HepG2 (cell line): Measurements from ENCODE around the gene PNPLA2. TPM values are rescaled to one million over a fixed set of nuclear protein-coding genes. Genes with fewer than 3 reads are reported as not detected.
A peak's percentile ranks its signal among the peaks of the same experiment; 100 is the strongest.

Experiments used
- BATF2 ChIP-seq: sonication (generic); formaldehyde crosslinking; IDR thresholded peaks from 2 replicates; pipeline ENCODE4 v1.8.0; 2022; ENCODE audit warnings: mild to moderate bottlenecking, missing genetic modification reagents, moderate library complexity
- CEBPZ ChIP-seq: IDR thresholded peaks from 2 replicates; pipeline ENCODE4 v1.6.1; 2012; ENCODE audit warnings: low read length, improper control_type of control experiment
- ETV6 ChIP-seq: sonication (generic); formaldehyde crosslinking; conservative IDR thresholded peaks from 2 replicates; pipeline ENCODE4 v1.4.0; 2020; ENCODE audit warnings: missing genetic modification reagents
- HHEX ChIP-seq: IDR thresholded peaks from 2 replicates; pipeline ENCODE4 v1.6.1; 2016; ENCODE audit warnings: control low read depth
- HIVEP1 ChIP-seq: sonication (generic); formaldehyde crosslinking; IDR thresholded peaks from 2 replicates; pipeline ENCODE4 v1.4.0; 2020; ENCODE audit warnings: mild to moderate bottlenecking, missing genetic modification reagents
- KDM2A ChIP-seq: sonication (generic); formaldehyde crosslinking; IDR thresholded peaks from 2 replicates; pipeline ENCODE4 v1.4.0; 2020; ENCODE audit warnings: low read depth, missing genetic modification reagents, borderline replicate concordance
- PPARG ChIP-seq: conservative IDR thresholded peaks from 2 replicates; pipeline ENCODE4 v1.6.1; 2016; ENCODE audit warnings: missing biosample characterization, missing genetic modification reagents
- RXRA ChIP-seq: sonication (generic); formaldehyde crosslinking; IDR thresholded peaks from 2 replicates; pipeline ENCODE4 v1.5.1; 2020; ENCODE audit warnings: missing genetic modification reagents
- SNAI1 ChIP-seq: sonication (generic); formaldehyde crosslinking; IDR thresholded peaks from 2 replicates; pipeline ENCODE4 v1.5.0; 2020; ENCODE audit warnings: mild to moderate bottlenecking, missing genetic modification reagents, borderline replicate concordance
- SRSF9 ChIP-seq: fragments of 200-400 bp; formaldehyde crosslinking; IDR thresholded peaks from 2 replicates; pipeline ENCODE4 v1.6.1; 2018; ENCODE audit warnings: borderline replicate concordance, mild to moderate bottlenecking, low read depth, low read length; ENCODE audit not compliant: insufficient read depth, poor library complexity, severe bottlenecking
- TARDBP ChIP-seq: sonication (generic); formaldehyde crosslinking; IDR thresholded peaks from 2 replicates; pipeline ENCODE4 v1.8.0; 2022; ENCODE audit warnings: mild to moderate bottlenecking, missing genetic modification reagents
- THAP8 ChIP-seq: sonication (generic); formaldehyde crosslinking; IDR thresholded peaks from 2 replicates; pipeline ENCODE4 v1.5.1; 2020; ENCODE audit warnings: missing genetic modification reagents, mild to moderate bottlenecking, borderline replicate concordance
- ZBTB1 ChIP-seq: sonication (generic); formaldehyde crosslinking; IDR thresholded peaks from 2 replicates; pipeline ENCODE4 v1.4.0; 2020; ENCODE audit warnings: missing genetic modification reagents, borderline replicate concordance
- ZNF512B ChIP-seq: sonication (generic); formaldehyde crosslinking; IDR thresholded peaks from 2 replicates; pipeline ENCODE4 v1.5.1; 2020; ENCODE audit warnings: missing genetic modification reagents, mild to moderate bottlenecking, borderline replicate concordance
- ZNF564 ChIP-seq: sonication (generic); formaldehyde crosslinking; IDR thresholded peaks from 2 replicates; pipeline ENCODE4 v1.8.1; 2023; ENCODE audit warnings: mild to moderate bottlenecking, missing genetic modification reagents
- ZNF567 ChIP-seq: sonication (generic); formaldehyde crosslinking; IDR thresholded peaks from 2 replicates; pipeline ENCODE4 v1.8.1; 2023; ENCODE audit warnings: mild to moderate bottlenecking, missing genetic modification reagents, borderline replicate concordance
- ZSCAN31 ChIP-seq: sonication (generic); formaldehyde crosslinking; IDR thresholded peaks from 2 replicates; pipeline ENCODE4 v1.5.0; 2020; ENCODE audit warnings: low read depth, mild to moderate bottlenecking, missing genetic modification reagents
- ZUFSP ChIP-seq: sonication (generic); formaldehyde crosslinking; IDR thresholded peaks from 2 replicates; pipeline ENCODE4 v1.9.0; 2021; ENCODE audit warnings: missing genetic modification reagents, mild to moderate bottlenecking, borderline replicate concordance
- polyA plus RNA-seq, 8 experiments: library from polyadenylated mRNA; depleted of rRNA in 3 of 8; stranded (reverse) in 7 of 8; unstranded in 1 of 8; fragments of >200 nt; fragmentation: Illumina TruSeq in 4 of 8; extraction: Trizol in 4 of 8; gene quantifications; 2 replicates each; pipeline versions ENCODE4 v1.2.1 to v1.2.3, GENCODE V29; 2011 to 2016; ENCODE audit warnings: low read depth in 4 of 8, missing spikeins in 1 of 8, mixed read lengths in 1 of 8; ENCODE audit not compliant: insufficient read depth in 1 of 8
- total RNA-seq, 5 experiments: library from RNA; depleted of rRNA; stranded (reverse); fragments of >200 nt; fragmentation: Illumina TruSeq; extraction: Trizol; gene quantifications; 2 replicates each; pipeline ENCODE4 v1.2.3, GENCODE V29; 2016; ENCODE audit warnings: low read depth in 1 of 5

Gene PNPLA2
- total and polyA plus RNA-seq, 2 of the 13 experiments (the other 11 are each of a cell fraction or from before 2014, with no cell fraction given), result 10.5 to 43.2 TPM

- TF ChIP-seq ZUFSP (CRISPR knock-in tag), result no peak
- no peak for TF ChIP-seq CEBPZ
- no peak for TF ChIP-seq PPARG (CRISPR knock-in tag)
- no peak for TF ChIP-seq THAP8 (CRISPR knock-in tag)
- TF ChIP-seq HIVEP1 (CRISPR knock-in tag), result peak; percentile 72; the same call in 1 of the 2 replicates
- no peak for TF ChIP-seq SRSF9
- TF ChIP-seq SNAI1 (CRISPR knock-in tag), result no peak
- no peak for TF ChIP-seq ZNF564 (CRISPR knock-in tag)
- TF ChIP-seq HHEX (CRISPR knock-in tag), result no peak
- no peak for TF ChIP-seq ZBTB1 (CRISPR knock-in tag)
- no peak for TF ChIP-seq ZNF512B (CRISPR knock-in tag)
- TF ChIP-seq BATF2, result no peak
- TF ChIP-seq ETV6 (CRISPR knock-in tag), result no peak
- TF ChIP-seq TARDBP, result peak; percentile 47; the same call in 1 of the 2 replicates
- peak; percentile 27; the same call in 1 of the 2 replicates for TF ChIP-seq ZSCAN31 (CRISPR knock-in tag)
- TF ChIP-seq KDM2A, result 0 out of 2 replicates have a peak, but pooled peaks have one; percentile 41
- TF ChIP-seq RXRA (CRISPR knock-in tag), result peak; percentile 66
- no peak for TF ChIP-seq ZNF567 (CRISPR knock-in tag)
These were observed 26.3 kb downstream of the PNPLA2 start (continued) for GRCh38 chr11:844693-845644.
